Left lobe of liver (tissue), 2 donors: Measurements from ENCODE around the gene SNTG2. TPM values are rescaled to one million over a fixed set of nuclear protein-coding genes. Genes with fewer than 3 reads are reported as not detected.
"Not testable (repeated sequence)": the region's sequence is repeated elsewhere in the genome, so short reads cannot be mapped to it uniquely, and the experiment has no call there.

ENCODE experiments used
- ATAC-seq: fragments of 200-7000 bp; cut with Tn5 transposase; one replicate; pipeline ENCODE4 v1.9.1; 2020; ENCODE audit warnings: mild to moderate bottlenecking, moderate library complexity
- DNase-seq: peaks from one replicate; pipeline ENCODE4 v3.0.0-alpha.2; 2020; ENCODE audit warnings: low spot score
- total RNA-seq: library from RNA; stranded (reverse); gene quantifications from one replicate; pipeline ENCODE4 v1.2.1, GENCODE V29; 2021
- donor health status: DM: no; HTN: no; CAD: no; lungs with moderate emphysema.
- donor health status: DM: no; HTN: yes; CAD: no.

The SNTG2 gene
- total RNA-seq, 1 donor from 2014 or later = not detected

GRCh38 chr2:1132328-1132969 lies 181.8 kb downstream of the SNTG2 start:
- ATAC-seq = no peak
- DNase-seq = no peak

GRCh38 chr2:1133896-1134295 lies 183.2 kb downstream of the SNTG2 start:
- not testable (repeated sequence) for ATAC-seq, DNase-seq

GRCh38 chr2:1134629-1135028 lies 184.0 kb downstream of the SNTG2 start:
- DNase-seq (no peak), ATAC-seq (no peak)

GRCh38 chr2:1136067-1136466 lies 185.4 kb downstream of the SNTG2 start:
- DNase-seq (no peak), ATAC-seq (no peak)

DNA sequence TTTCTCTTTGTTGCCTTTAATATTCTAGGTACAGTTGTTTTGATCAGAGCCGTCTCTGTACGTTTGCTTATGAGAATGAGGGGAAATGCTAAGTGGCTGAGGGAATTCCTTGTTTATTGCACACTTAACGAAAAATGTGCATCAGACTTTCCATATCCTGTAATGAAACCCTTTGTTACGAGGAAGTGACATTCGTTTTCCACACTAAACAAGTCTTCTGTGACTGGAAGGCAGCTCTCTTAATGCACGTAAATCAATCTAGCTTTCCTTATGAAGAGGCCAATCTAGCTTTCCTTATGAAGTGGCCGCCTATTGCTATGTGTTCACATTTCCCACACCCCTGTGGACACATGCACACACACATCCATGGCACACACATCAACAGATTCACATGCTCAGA lies 186.2 kb downstream of the SNTG2 start:
- no peak for DNase-seq
- no peak for ATAC-seq

GRCh38 chr2:1137264-1137663 lies 186.6 kb downstream of the SNTG2 start:
- DNase-seq (no peak), ATAC-seq (no peak)

DNA sequence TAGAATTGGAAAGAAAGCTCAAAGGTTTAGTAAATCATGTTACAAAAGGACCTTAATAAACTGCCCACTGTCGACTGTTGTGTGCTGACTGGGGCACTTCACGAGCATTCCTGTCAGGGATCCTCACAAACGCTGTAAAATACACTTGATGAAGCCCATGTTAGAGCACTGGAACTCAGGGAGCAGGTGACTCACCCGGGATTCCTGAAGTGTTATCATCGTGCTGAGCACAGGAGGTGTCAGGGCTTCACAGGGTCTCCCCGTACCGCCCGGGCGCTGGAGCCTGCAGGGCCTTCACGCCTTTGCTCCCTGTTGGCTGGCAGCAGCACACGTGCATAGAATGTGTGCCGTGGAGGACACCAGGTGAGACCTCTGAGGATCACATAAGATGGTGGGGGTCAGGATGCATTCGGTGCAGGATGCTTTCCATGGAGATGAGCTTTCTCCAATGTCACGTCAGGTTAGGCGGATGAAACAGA lies 187.3 kb downstream of the SNTG2 start:
- ATAC-seq (no peak), DNase-seq (no peak)

DNA sequence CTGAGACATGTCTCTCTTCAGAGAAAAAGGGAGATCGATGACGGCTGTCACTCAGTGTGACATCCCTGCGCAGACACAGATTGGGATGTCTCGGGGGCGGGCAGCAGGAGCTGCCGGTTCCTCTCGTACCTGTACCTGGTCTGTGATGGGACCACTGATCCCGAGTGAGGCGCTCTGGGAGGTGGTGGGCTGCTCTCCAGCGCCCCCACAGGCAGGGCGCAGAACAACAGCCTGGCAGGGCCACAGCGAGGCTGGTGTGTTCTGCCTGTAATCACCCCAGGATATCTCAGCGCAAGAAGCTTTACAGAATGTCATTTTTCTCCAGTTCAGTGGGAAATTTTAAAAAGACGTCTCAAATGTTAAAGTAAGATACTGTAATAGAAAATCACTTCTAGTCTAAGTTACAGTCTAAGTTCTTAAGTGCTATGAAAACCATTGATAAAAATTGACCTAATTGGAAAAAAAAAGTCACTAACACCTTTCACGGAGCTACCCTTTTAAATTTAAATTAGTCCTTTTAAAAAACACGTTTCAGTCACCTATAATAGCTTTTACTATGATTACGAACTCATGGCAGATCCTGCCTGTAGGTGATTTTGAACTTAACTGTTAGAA lies 189.8 kb downstream of the SNTG2 start:
- no peak for DNase-seq
- peak; percentile 89 for ATAC-seq

DNA sequence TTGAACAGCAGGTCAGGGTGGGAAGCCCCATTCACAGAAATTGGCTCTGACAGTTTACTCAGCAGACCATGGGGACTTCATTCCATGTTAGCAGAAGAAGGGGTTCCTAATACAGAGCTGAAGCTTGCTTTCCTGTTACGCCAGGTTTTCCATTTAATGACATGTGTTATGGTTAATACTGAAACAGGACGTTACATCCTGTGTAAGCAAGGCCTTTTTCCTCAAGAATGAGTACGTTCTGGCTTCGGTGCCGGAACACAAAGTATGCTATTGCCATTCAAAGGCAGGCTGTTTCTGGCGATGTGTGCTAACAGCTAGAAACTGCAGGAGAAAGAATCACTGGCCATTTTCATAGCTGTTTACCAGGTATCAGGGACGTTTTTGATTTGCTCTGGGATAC lies 190.4 kb downstream of the SNTG2 start:
- DNase-seq (no peak), ATAC-seq (no peak)

DNA sequence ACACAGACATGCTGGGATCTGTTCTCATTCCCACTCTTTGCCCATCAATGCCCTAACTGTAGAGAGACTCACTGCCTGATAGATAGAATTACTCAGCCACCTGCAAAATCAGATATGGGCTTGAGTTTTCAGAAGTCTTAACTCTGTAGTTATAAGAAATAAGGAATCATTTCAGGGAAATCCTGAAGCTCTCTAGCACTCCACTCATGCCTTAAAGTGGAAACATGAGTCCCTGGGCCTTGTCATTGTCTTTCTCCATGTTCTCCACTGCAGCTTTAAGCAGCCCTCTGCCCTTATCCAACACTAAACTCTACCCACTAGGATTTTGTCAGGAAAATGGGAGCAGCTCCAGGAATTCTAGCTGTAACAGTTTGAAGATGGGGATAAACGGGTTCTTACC lies 192.5 kb downstream of the SNTG2 start:
- no peak for ATAC-seq
- no peak for DNase-seq

DNA sequence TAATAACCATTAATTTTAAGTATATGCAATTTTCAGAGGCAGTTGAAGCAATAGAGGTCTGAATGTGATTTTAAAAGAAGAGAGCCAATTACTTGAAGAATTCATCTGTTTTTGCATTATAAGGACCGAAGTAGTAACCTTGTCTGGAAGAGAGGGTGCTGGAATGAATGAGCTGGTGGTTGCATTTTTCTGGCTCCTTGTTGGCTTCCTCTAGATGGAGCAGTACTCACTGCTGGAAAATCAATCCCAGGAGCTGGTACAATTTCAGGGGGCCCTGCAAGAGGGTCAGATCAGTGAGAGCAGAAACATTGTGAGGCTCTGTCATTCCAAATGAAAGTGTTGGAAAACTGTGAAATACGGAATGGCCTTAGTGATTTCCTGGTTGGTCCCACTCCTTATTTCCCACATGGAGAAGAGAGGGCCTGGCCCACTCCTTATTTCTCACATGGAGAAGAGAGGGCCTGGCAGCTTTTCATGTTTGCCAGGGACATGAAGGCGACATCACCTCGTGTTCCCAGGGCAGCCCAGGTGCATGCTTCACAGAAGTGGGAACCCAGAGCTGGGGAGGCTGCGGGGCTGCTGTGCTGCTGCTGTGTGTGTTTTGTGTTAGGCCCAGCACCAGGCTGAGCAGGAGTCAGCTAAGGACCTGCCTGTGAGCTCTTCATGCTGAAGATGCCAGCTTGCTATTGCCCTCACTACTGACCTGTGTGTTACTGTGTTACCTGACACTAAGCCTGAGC lies 197.4 kb downstream of the SNTG2 start:
- no peak for ATAC-seq
- no peak for DNase-seq

DNA sequence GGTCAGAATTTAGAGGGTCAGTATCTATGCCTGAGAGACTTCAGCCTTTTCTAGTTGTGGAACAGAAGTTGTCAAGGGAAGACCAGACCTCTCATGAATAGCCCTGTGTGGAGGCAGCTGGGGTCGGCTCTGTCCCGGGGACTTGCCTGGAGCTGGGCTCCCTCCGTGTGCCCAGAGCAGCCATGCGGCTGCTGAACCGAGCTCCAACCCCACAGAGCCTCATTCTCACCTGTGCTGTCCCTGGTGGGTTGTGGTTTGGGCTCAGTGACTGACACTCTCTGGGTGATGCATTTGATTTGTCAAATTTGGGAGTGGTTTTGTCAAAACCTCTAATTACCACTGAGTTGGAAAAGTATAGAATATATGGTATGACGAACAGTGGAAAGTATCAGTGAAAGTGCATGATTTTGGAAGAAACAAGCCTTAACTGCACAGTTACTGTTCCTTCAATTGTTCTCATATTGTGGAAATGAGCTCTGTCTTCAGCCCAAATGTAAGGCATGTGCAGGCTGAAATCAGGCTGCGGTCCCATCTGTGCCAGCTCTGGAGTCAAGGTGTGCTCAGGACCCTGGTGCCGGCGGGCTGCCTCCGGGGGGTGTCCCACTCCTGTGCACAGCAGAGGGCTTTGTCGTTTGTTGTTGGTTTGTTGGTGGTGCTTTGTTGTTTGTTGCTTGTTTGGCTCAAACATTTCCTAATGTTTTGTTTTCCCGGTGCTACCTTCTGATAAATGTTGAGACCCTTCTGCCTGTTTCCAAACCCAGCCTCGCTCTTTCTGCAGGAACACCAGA lies 200.3 kb downstream of the SNTG2 start:
- DNase-seq = no peak
- no peak for ATAC-seq

DNA sequence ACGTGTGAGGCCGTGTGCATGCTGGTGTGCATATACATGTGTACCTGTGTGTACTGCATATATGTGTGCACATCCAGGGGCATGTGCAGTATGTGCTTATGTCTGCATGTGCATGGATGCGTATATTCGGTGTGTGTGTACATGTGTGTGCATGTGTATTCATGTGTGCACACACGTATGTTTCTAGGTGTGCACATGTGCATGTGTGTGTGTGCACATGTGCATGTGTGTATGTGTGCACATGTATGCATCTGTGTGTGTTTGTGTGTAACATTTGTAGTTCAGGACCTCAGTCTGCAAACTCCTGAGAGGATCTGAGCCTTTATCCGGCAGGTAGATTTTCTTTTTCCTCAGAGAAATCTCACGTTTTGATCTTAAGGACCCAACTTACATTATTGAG lies 201.7 kb downstream of the SNTG2 start:
- no peak for DNase-seq
- no peak for ATAC-seq

DNA sequence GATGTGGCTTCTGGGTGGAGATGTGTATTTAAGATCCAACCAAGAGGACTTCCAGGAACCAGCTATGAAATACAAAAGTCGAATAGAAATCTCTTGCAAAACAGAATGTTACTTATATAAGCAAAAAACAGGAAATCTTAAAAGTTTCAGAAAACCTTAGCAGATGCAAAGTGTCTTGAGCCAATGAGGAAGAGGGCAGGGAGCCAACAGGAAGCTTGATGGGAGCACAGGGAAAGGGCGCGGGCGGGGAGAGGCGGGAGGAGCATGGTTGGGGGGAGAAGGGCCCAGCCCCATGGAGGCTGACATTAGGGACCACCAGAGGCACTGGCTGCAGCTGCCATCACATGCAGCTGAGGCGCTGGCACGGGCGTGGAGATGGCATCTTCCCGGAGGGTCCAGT lies 203.3 kb downstream of the SNTG2 start:
- ATAC-seq (peak; percentile 43), DNase-seq (no peak)

DNA sequence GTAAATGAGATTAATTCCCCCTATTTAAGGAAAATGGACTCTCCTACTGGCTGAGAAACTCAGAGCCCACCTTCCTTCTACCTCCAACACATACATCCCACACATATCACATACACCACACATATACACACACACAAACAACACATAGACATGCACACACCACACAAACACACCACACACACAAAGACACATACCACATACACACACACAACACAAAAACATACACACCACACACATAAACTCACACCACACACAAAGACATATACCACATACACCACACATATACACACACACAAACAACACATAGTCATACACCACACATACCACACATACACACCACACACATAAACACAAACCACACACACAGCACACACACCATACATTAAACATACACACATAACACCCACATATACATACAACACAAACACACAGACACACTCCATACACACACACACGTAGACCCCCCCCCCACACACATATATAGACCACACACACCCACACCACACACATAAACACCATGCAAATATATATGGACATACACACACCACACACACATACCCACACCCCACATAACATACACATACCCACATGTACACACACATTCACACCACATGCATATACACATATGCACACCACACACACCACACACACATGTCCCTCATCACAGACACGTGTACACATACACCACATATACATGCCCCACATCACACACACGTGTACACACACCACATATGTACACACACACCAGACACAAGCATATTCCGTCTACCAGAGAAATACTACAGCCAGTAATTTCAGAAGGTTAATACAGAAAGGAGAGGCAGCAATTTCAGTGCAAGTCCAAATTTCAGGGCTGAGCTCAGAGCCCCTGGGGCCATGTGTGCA lies 204.3 kb downstream of the SNTG2 start:
- no peak for DNase-seq
- no peak for ATAC-seq

- ATAC-seq = no peak
- no peak for DNase-seq
Observed at GRCh38 chr2:1156059-1156458, 205.4 kb downstream of the SNTG2 start.

DNA sequence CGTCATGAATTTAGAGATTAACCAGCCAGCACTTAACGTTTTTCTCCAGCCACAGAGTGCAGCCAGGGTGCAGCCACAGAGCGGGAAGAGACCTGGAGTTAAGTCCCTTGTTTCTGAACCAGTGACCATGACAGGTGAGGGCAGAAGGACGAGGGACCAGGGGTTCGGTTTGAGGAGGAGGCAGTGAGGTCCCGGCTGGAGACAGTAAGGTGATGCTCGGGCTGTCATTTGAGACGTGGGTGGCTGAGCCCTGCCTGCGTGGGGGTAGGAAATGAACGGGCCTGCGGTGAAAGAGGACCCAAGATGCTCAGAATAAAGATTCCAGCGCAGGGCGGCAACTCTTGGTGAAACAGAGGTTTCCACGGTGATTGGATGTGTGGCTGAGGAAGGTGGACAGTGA lies 205.9 kb downstream of the SNTG2 start:
- ATAC-seq (no peak), DNase-seq (no peak)

- ATAC-seq (no peak), DNase-seq (no peak)
Observed at GRCh38 chr2:1157107-1157506, 206.5 kb downstream of the SNTG2 start.

DNA sequence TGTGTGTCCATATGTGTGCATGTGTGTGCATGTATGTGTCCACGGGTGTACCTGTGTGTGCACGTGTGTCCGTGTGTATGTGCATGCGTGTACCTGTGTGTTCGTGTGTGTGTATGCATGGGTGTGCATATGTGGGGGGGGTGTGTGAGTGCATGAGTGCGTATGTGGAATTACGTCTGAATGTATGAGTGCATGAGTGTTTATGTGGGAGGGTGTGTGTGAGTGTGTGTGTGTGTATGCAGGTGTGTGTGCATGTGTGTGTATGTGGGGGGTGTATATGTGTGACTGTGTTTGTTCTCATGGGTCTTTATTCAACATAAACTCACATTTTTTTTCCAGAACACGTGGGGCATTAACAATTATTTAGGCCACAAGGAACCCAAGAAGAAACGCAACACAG lies 208.4 kb downstream of the SNTG2 start:
- DNase-seq = no peak
- ATAC-seq = no peak

- DNase-seq (no peak), ATAC-seq (no peak)
Observed at GRCh38 chr2:1162246-1162645, 211.6 kb downstream of the SNTG2 start.
